A673 (cell line): ENCODE results near the gene ZDHHC11B. TPM values are rescaled to one million over a fixed set of nuclear protein-coding genes. Genes with fewer than 3 reads are reported as not detected.
"Not testable (repeated sequence)": the region's sequence is repeated elsewhere in the genome, so short reads cannot be mapped to it uniquely, and the experiment has no call there.

ENCODE experiments used
- BruUV-seq: library from RNA; stranded (reverse); fragments of 400-500 nt; replicated peaks from 2 replicates; lab custom pipeline; 2021; lab: Mats Ljungman, UMichigan
- CTCF ChIA-PET: fragments of 300-600 bp; sonication (Branson Sonifier 250); formaldehyde crosslinking; loops from one replicate; lab custom pipeline; 2022; ENCODE audit warnings: antibody characterized with exemption; lab: Charles Lee
- POLR2A ChIA-PET: fragments of 300-600 bp; sonication (Branson Sonifier 250); formaldehyde crosslinking; loops from one replicate; lab custom pipeline; 2022; ENCODE audit warnings: antibody characterized with exemption; ENCODE audit not compliant: low non-redundant PET; lab: Charles Lee
- DNase-seq: peaks from one replicate; pipeline ENCODE4 v3.0.0-alpha.2; 2015; ENCODE audit warnings: low spot score
- H3K27ac ChIP-seq: fragments of 200-600 bp; sonication (generic); 2 replicates; pipeline ENCODE4 v1.5.1; 2016; ENCODE audit warnings: mixed run types, low read depth, mild to moderate bottlenecking, mixed read lengths, antibody characterized with exemption, low read length; ENCODE audit not compliant: poor library complexity, severe bottlenecking
- H3K27me3 ChIP-seq: fragments of 200-600 bp; sonication (generic); replicated peaks from 2 replicates; pipeline ENCODE4 v1.6.1; 2017; ENCODE audit warnings: mixed run types, low read depth, mild to moderate bottlenecking, mixed read lengths, antibody characterized with exemption, low read length; ENCODE audit not compliant: insufficient read depth, poor library complexity
- H3K36me3 ChIP-seq: fragments of 200-600 bp; sonication (generic); 2 replicates; pipeline ENCODE4 v1.6.1; 2016; ENCODE audit warnings: mixed run types, mild to moderate bottlenecking, mixed read lengths, antibody characterized with exemption, low read length; ENCODE audit not compliant: insufficient read depth, poor library complexity, severe bottlenecking
- H3K4me1 ChIP-seq: fragments of 200-600 bp; sonication (generic); 2 replicates; pipeline ENCODE4 v1.6.1; 2017; ENCODE audit warnings: mixed run types, mild to moderate bottlenecking, mixed read lengths, antibody characterized with exemption, low read length; ENCODE audit not compliant: insufficient read depth, poor library complexity, severe bottlenecking
- H3K4me3 ChIP-seq: fragments of 200-600 bp; sonication (generic); 2 replicates; pipeline ENCODE4 v1.5.1; 2016; ENCODE audit warnings: low read depth, mixed run types, mild to moderate bottlenecking, mixed read lengths, low read length; ENCODE audit not compliant: poor library complexity, severe bottlenecking
- H3K9me3 ChIP-seq: fragments of 200-600 bp; sonication (generic); 2 replicates; pipeline ENCODE4 v1.6.1; 2016; ENCODE audit warnings: mixed run types, low read depth, mild to moderate bottlenecking, mixed read lengths, antibody characterized with exemption, low read length; ENCODE audit not compliant: poor library complexity, severe bottlenecking
- EZH2 ChIP-seq: fragments of 200-600 bp; sonication (generic); IDR thresholded peaks from 2 replicates; pipeline ENCODE4 v1.6.1; 2017; ENCODE audit warnings: borderline replicate concordance, low read depth, mild to moderate bottlenecking, mixed read lengths, antibody characterized with exemption, low read length; ENCODE audit not compliant: poor library complexity, severe bottlenecking
- intact Hi-C: fragments of 100-400 bp; cut with micrococcal nuclease; formaldehyde crosslinking; loops from one replicate; pipeline ENCODE4 v1.10.0; 2022; ENCODE audit not compliant: unreplicated experiment
- total RNA-seq: library from RNA; stranded (reverse); gene quantifications from 2 replicates; pipeline ENCODE4 v1.2.3, GENCODE V29; 2021
- TF ChIP-seq, protein P1 (sequence below): fragments of 300-800, 200-600 bp; sonication (generic); conservative IDR thresholded peaks from 2 replicates; pipeline ENCODE4 v1.5.1; 2017; ENCODE audit warnings: low read depth, mild to moderate bottlenecking, antibody characterized with exemption, low read length, moderate library complexity, mixed read lengths

The ZDHHC11B gene
- total RNA-seq, 1 experiment from 2014 or later = 1.3 TPM

DNA sequence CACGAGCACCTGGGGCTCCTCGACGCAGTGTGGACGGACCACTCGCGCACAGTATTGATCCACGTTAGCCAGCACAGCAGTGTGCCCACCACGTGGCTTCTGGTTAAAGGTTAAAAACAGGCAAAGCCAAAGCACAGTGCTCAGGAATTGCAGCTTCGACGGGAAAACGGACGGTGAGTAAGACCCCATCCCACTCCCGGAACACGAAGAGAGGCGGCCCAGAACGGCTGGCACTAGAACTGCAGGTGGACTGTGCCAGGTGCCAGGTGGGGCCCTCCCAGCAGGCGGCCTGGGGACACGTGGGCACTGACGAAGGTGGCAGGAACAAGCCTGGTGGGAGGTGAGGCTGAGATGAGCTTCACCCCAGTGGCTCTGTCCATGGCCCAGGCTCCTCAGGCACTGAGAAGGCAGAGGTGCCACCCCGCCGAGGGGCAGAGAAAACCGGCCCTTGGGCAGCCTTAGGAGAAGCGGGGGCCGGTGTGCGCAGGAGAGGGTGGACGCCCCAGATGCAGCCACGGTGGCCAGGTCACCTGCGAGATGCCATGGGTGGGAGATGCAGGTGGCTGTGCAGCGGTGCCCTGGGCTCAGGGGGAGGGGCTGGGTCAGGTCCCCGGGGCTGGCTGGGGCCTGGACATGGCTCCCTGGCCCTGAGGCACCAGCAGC is 96.0 kb downstream of the ZDHHC11B start:
- POLR2A ChIA-PET, H3K4me3 ChIP-seq, H3K36me3 ChIP-seq, intact Hi-C loops, DNase-seq, BruUV-seq, CTCF ChIA-PET, H3K9me3 ChIP-seq, H3K4me1 ChIP-seq, H3K27ac ChIP-seq: not testable (repeated sequence)
- H3K27me3 ChIP-seq = peaks cover 12% of the 10 kb centered on the region

- H3K4me1 ChIP-seq, intact Hi-C loops, H3K4me3 ChIP-seq, H3K27ac ChIP-seq, DNase-seq, H3K9me3 ChIP-seq, BruUV-seq, CTCF ChIA-PET, H3K36me3 ChIP-seq, H3K27me3 ChIP-seq, POLR2A ChIA-PET: not testable (repeated sequence)
These were observed 97.6 kb downstream of the ZDHHC11B start for GRCh38 chr5:686936-687335.

GRCh38 chr5:686172-686523 is 98.4 kb downstream of the ZDHHC11B start:
- intact Hi-C loops, POLR2A ChIA-PET: not testable (repeated sequence)

GRCh38 chr5:685262-686171 is 99.0 kb downstream of the ZDHHC11B start:
- no peak for DNase-seq
- H3K27ac ChIP-seq = no peak overlapping the region
- POLR2A ChIA-PET = no interaction called here
- TF ChIP-seq, protein P1, sequence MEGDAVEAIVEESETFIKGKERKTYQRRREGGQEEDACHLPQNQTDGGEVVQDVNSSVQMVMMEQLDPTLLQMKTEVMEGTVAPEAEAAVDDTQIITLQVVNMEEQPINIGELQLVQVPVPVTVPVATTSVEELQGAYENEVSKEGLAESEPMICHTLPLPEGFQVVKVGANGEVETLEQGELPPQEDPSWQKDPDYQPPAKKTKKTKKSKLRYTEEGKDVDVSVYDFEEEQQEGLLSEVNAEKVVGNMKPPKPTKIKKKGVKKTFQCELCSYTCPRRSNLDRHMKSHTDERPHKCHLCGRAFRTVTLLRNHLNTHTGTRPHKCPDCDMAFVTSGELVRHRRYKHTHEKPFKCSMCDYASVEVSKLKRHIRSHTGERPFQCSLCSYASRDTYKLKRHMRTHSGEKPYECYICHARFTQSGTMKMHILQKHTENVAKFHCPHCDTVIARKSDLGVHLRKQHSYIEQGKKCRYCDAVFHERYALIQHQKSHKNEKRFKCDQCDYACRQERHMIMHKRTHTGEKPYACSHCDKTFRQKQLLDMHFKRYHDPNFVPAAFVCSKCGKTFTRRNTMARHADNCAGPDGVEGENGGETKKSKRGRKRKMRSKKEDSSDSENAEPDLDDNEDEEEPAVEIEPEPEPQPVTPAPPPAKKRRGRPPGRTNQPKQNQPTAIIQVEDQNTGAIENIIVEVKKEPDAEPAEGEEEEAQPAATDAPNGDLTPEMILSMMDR = no peak
- no peak for TF ChIP-seq EZH2
- no TSS peak for BruUV-seq
- H3K4me3 ChIP-seq = no peak overlapping the region
- H3K27me3 ChIP-seq = no peaks in the 10 kb centered on the region
- H3K36me3 ChIP-seq = no peaks in the 10 kb centered on the region
- CTCF ChIA-PET = no interaction called here
- H3K4me1 ChIP-seq = no peaks in the 10 kb centered on the region
- intact Hi-C loops = no loop called here
- H3K9me3 ChIP-seq = no peaks in the 10 kb centered on the region

More at GRCh38 chr5:686172-686523, 98.4 kb downstream of the ZDHHC11B start:
- H3K27me3 ChIP-seq, H3K4me3 ChIP-seq, DNase-seq, BruUV-seq, CTCF ChIA-PET, H3K9me3 ChIP-seq, H3K4me1 ChIP-seq, H3K36me3 ChIP-seq, H3K27ac ChIP-seq: not testable (repeated sequence)
